Peyer's patch (tissue), 4 donors: ENCODE results near the gene RYR1.

Experiments used
- POLR2A ChIP-seq, 2 donors: fragments of 450-650 bp; IDR thresholded peaks; one replicate each; pipeline ENCODE4 v1.5.1; 2017; ENCODE audit warnings: antibody characterized with exemption in 2 of 2, mild to moderate bottlenecking in 2 of 2, moderate library complexity in 2 of 2
- TF ChIP-seq, protein P1 (sequence below), 6 experiments: fragments of 450-650 bp in 4 of 6; fragments of 200-600 bp in 2 of 6; sonication (generic) in 1 of 6; IDR thresholded peaks; one replicate each; pipeline ENCODE4 v1.5.1; 2017 to 2019; ENCODE audit warnings: antibody characterized with exemption in 6 of 6, mild to moderate bottlenecking in 3 of 6, moderate library complexity in 1 of 6

- TF ChIP-seq, protein P1, sequence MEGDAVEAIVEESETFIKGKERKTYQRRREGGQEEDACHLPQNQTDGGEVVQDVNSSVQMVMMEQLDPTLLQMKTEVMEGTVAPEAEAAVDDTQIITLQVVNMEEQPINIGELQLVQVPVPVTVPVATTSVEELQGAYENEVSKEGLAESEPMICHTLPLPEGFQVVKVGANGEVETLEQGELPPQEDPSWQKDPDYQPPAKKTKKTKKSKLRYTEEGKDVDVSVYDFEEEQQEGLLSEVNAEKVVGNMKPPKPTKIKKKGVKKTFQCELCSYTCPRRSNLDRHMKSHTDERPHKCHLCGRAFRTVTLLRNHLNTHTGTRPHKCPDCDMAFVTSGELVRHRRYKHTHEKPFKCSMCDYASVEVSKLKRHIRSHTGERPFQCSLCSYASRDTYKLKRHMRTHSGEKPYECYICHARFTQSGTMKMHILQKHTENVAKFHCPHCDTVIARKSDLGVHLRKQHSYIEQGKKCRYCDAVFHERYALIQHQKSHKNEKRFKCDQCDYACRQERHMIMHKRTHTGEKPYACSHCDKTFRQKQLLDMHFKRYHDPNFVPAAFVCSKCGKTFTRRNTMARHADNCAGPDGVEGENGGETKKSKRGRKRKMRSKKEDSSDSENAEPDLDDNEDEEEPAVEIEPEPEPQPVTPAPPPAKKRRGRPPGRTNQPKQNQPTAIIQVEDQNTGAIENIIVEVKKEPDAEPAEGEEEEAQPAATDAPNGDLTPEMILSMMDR (IDR thresholded peaks at IDR 0.05): no peak
- no peak for TF ChIP-seq POLR2A (IDR thresholded peaks at IDR 0.05)
Observed at GRCh38 chr19:38580080-38580479, 146.6 kb downstream of the RYR1 start.
